ENCODE results near the gene CAMTA1. TPM values are rescaled to one million over a fixed set of nuclear protein-coding genes. Genes with fewer than 3 reads are reported as not detected.

The CAMTA1 gene
- polyA plus RNA-seq, 1 donor (not counting 4 experiments of a cell fraction or from before 2014, with no cell fraction given), result 51.4 TPM

DNA sequence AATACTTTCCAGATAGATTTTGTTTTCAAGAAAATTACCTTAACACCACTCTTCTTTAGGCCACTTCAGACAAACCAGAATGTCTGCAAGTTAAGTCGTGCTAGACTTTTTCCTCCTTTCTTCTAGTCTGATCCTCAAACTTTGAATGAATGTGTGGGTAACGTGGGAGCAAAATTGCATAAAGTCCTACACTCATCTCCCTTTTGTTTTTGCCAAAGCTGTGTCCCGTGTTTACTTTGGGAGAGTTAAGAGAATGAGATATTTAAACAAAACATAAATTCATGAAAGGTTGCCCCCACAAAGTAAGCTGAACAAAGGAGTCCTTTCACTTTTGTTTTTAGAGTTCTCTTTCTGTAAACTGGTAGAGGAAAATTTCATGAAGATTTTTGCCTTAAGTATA is 969.0 kb downstream of the CAMTA1 start:
- no peaks in the 10 kb centered on the region for H3K9me1 ChIP-seq (ENCODE audit: control insufficient read depth, extremely low read depth, insufficient read depth, low read length)
- FAIRE-seq (no peak), DNase-seq (ENCODE audit: low read depth, low spot score) (no peak)
- H3K4me2 ChIP-seq (ENCODE audit: control insufficient read depth, extremely low read depth, insufficient read depth, low read depth, low read length), result no peak overlapping the region
- peaks cover 4% of the 10 kb centered on the region for H3K4me1 ChIP-seq (ENCODE audit: control insufficient read depth, extremely low read depth, insufficient read depth, low read length)
- no peaks in the 10 kb centered on the region for H3K9me3 ChIP-seq (ENCODE audit: control insufficient read depth, low read depth, low read length)
- dilution Hi-C loops (cut with MboI; ENCODE audit: extremely low pct_ligation_motif_present, low sequenced_read_pairs), result no loop called here
- H3K4me3 ChIP-seq (ENCODE audit: control insufficient read depth in 2 of 3, extremely low read depth in 1 of 3, insufficient read depth in 2 of 3, low read depth in 1 of 3, low read length in 3 of 3), result no peak overlapping the region
- TF ChIP-seq EZH2 (IDR thresholded peaks at IDR 0.05; ENCODE audit: low read length), result no peak
- TF ChIP-seq, protein P1, sequence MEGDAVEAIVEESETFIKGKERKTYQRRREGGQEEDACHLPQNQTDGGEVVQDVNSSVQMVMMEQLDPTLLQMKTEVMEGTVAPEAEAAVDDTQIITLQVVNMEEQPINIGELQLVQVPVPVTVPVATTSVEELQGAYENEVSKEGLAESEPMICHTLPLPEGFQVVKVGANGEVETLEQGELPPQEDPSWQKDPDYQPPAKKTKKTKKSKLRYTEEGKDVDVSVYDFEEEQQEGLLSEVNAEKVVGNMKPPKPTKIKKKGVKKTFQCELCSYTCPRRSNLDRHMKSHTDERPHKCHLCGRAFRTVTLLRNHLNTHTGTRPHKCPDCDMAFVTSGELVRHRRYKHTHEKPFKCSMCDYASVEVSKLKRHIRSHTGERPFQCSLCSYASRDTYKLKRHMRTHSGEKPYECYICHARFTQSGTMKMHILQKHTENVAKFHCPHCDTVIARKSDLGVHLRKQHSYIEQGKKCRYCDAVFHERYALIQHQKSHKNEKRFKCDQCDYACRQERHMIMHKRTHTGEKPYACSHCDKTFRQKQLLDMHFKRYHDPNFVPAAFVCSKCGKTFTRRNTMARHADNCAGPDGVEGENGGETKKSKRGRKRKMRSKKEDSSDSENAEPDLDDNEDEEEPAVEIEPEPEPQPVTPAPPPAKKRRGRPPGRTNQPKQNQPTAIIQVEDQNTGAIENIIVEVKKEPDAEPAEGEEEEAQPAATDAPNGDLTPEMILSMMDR (optimal IDR thresholded peaks at IDR 0.05 in 1 of 3, IDR thresholded peaks at IDR 0.05 in 1 of 3, conservative IDR thresholded peaks at IDR 0.05 in 1 of 3; ENCODE audit: extremely low read depth in 1 of 3, insufficient read depth in 2 of 3, low read length in 3 of 3), result no peak
- H4K20me1 ChIP-seq (ENCODE audit: control insufficient read depth, extremely low read depth, insufficient read depth, low read length), result no peaks in the 10 kb centered on the region
- H3K27ac ChIP-seq (ENCODE audit: control insufficient read depth, insufficient read depth, low read length), result no peak overlapping the region
- H3K36me3 ChIP-seq (ENCODE audit: control insufficient read depth in 2 of 2, extremely low read depth in 1 of 2, insufficient read depth in 2 of 2, low read length in 2 of 2), result no peaks in the 10 kb centered on the region
- H3K9ac ChIP-seq (ENCODE audit: control insufficient read depth, extremely low read depth, insufficient read depth, low read length), result no peak overlapping the region
- H2AFZ ChIP-seq (ENCODE audit: control insufficient read depth, low read length), result no peak overlapping the region
- no peaks in the 10 kb centered on the region for H3K27me3 ChIP-seq (ENCODE audit: control insufficient read depth, extremely low read depth, insufficient read depth, low read length)
- no peaks in the 10 kb centered on the region for H3K79me2 ChIP-seq (ENCODE audit: control insufficient read depth, insufficient read depth, low read length)

DNA sequence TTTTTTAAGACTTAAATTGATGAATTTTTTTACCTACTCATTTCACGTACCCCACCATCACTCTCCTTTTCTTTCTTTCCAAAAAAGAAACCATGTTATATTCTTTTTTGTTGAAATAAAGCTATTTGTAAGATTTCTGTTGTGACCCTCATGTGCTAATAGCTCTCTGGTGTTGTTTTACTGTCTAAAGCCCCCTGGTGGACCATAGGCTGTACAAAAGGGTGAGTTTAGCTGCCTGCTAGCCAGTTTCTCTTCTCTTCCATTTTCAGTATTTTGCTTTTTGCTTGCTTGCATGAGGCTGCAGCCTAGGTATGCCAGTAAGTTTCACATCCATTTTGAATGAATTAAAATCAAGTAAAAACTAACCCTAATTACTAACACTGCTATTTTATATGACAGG is 970.2 kb downstream of the CAMTA1 start:
- TF ChIP-seq EZH2 (IDR thresholded peaks at IDR 0.05; ENCODE audit: low read length), result no peak
- TF ChIP-seq, protein P1 (optimal IDR thresholded peaks at IDR 0.05 in 1 of 3, IDR thresholded peaks at IDR 0.05 in 1 of 3, conservative IDR thresholded peaks at IDR 0.05 in 1 of 3; ENCODE audit: extremely low read depth in 1 of 3, insufficient read depth in 2 of 3, low read length in 3 of 3), result peak in 2 of 3 experiments; percentile 2 to 25
- dilution Hi-C loops (cut with MboI; ENCODE audit: extremely low pct_ligation_motif_present, low sequenced_read_pairs), result no loop called here

More for the DNA sequence above, 970.2 kb downstream of the CAMTA1 start:
- Histone ChIP-seq H3K9me3 (ENCODE audit: control insufficient read depth, low read depth, low read length) (no peaks in the 10 kb centered on the region), H3K36me3 (ENCODE audit: control insufficient read depth in 2 of 2, extremely low read depth in 1 of 2, insufficient read depth in 2 of 2, low read length in 2 of 2) (no peaks in the 10 kb centered on the region), H3K27me3 (ENCODE audit: control insufficient read depth, extremely low read depth, insufficient read depth, low read length) (no peaks in the 10 kb centered on the region), H4K20me1 (ENCODE audit: control insufficient read depth, extremely low read depth, insufficient read depth, low read length) (no peaks in the 10 kb centered on the region), H3K9me1 (ENCODE audit: control insufficient read depth, extremely low read depth, insufficient read depth, low read length) (no peaks in the 10 kb centered on the region), H3K9ac (ENCODE audit: control insufficient read depth, extremely low read depth, insufficient read depth, low read length) (no peak overlapping the region), H3K4me3 (ENCODE audit: control insufficient read depth in 2 of 3, extremely low read depth in 1 of 3, insufficient read depth in 2 of 3, low read depth in 1 of 3, low read length in 3 of 3) (no peak overlapping the region), H3K79me2 (ENCODE audit: control insufficient read depth, insufficient read depth, low read length) (no peaks in the 10 kb centered on the region), H3K27ac (ENCODE audit: control insufficient read depth, insufficient read depth, low read length) (no peak overlapping the region), H3K4me2 (ENCODE audit: control insufficient read depth, extremely low read depth, insufficient read depth, low read depth, low read length) (no peak overlapping the region), H3K4me1 (ENCODE audit: control insufficient read depth, extremely low read depth, insufficient read depth, low read length) (peaks cover 4% of the 10 kb centered on the region), H2AFZ (ENCODE audit: control insufficient read depth, low read length) (no peak overlapping the region)
- DNase-seq (ENCODE audit: low read depth, low spot score) (no peak), FAIRE-seq (no peak)

All from keratinocyte (primary cell).